K562 (cell line): Measurements from ENCODE around the gene KCNK7. TPM values are rescaled to one million over a fixed set of nuclear protein-coding genes. Genes with fewer than 3 reads are reported as not detected.

Experiments
- ATAC-seq: fragments of 200-7000 bp; cut with Tn5 transposase; 3 replicates; pipeline ENCODE4 v1.9.1; 2020; ENCODE audit warnings: moderate library complexity
- BruUV-seq: library from RNA; stranded (reverse); fragments of 400-500 nt; replicated peaks from 2 replicates; lab custom pipeline; 2021; lab: Mats Ljungman, UMichigan
- CTCF ChIA-PET: fragments of 300-600 bp; formaldehyde crosslinking; extraction: SDS; loops from one replicate; lab custom pipeline; 2021; ENCODE audit warnings: low intra/inter-chr PET ratio; lab: Yijun Ruan, JAX
- POLR2A ChIA-PET: fragments of 300-600, 350-650 bp; sonication (Branson Sonifier 250); formaldehyde crosslinking; extraction: SDS; loops from one replicate; lab custom pipeline; 2021; ENCODE audit warnings: antibody characterized with exemption, inconsistent platforms; lab: Yijun Ruan, JAX
- DNase-seq, 4 experiments: peaks; one replicate each; pipeline versions ENCODE4 v3.0.0 to v3.0.0-alpha.2; 2011 to 2018; ENCODE audit warnings: low spot score in 3 of 4, mixed read lengths in 3 of 4; ENCODE audit errors: extremely low read depth in 1 of 4
- FAIRE-seq: peaks from 2 replicates; lab custom pipeline; 2011; peaks lifted over from hg19 to GRCh38; lab: Jason Lieb, UNC
- H2AFZ ChIP-seq: 2 replicates; pipeline ENCODE4 v1.6.0; 2011; ENCODE audit warnings: low read depth, low read length, control low read depth, inconsistent platforms
- H3K27ac ChIP-seq: fragments of 200-600 bp; 3 replicates; pipeline ENCODE4 v1.8.0; 2011; ENCODE audit warnings: low read depth, mild to moderate bottlenecking, control low read depth, inconsistent platforms, low read length, moderate library complexity, mixed read lengths; ENCODE audit errors: extremely low read depth
- H3K27me3 ChIP-seq, 2 experiments: fragments of 300-600 bp in 1 of 2; 2 replicates in 1 of 2; 3 replicates in 1 of 2; pipeline versions ENCODE4 v1.6.0 to v1.8.0; 2011; ENCODE audit warnings: inconsistent platforms in 2 of 2, low read length in 2 of 2, mild to moderate bottlenecking in 1 of 2, mixed read lengths in 1 of 2, moderate library complexity in 1 of 2; ENCODE audit not compliant: control insufficient read depth in 2 of 2, insufficient read depth in 2 of 2
- H3K36me3 ChIP-seq: fragments of 300-600 bp; 3 replicates; pipeline ENCODE4 v1.8.0; 2011; ENCODE audit warnings: mild to moderate bottlenecking, low read length, inconsistent platforms; ENCODE audit not compliant: control insufficient read depth, insufficient read depth
- H3K4me1 ChIP-seq, 2 experiments: fragments of 200-600 bp in 1 of 2; replicated peaks in 1 of 2; 2 replicates in 1 of 2; 3 replicates in 1 of 2; pipeline versions ENCODE4 v1.5.1 to v1.8.0; 2011; ENCODE audit warnings: inconsistent platforms in 2 of 2, low read length in 2 of 2, mild to moderate bottlenecking in 1 of 2, mixed read lengths in 1 of 2, moderate library complexity in 1 of 2; ENCODE audit not compliant: control insufficient read depth in 2 of 2, insufficient read depth in 2 of 2
- H3K4me2 ChIP-seq: 2 replicates; pipeline ENCODE4 v1.6.1; 2011; ENCODE audit warnings: low read length, control low read depth, inconsistent platforms, mixed read lengths; ENCODE audit not compliant: insufficient read depth
- H3K4me3 ChIP-seq: fragments of 200-600 bp; sonication (generic), shearing (Covaris generic); 2 replicates; pipeline ENCODE4 v1.5.1; 2016; ENCODE audit warnings: control low read depth, inconsistent platforms
- H3K79me2 ChIP-seq: fragments of 200-600 bp; 3 replicates; pipeline ENCODE4 v1.8.0; 2011; ENCODE audit warnings: low read length, inconsistent platforms; ENCODE audit not compliant: control insufficient read depth, insufficient read depth
- H3K9ac ChIP-seq, 2 experiments: 2 replicates each; pipeline versions ENCODE4 v1.6.0 to v1.6.1; 2011; ENCODE audit warnings: low read depth in 2 of 2, low read length in 2 of 2, control low read depth in 1 of 2, inconsistent platforms in 1 of 2, mild to moderate bottlenecking in 1 of 2, mixed read lengths in 1 of 2; ENCODE audit not compliant: insufficient read depth in 1 of 2
- H3K9me1 ChIP-seq: one replicate; pipeline ENCODE4 v1.6.0; 2011; ENCODE audit warnings: inconsistent platforms, mild to moderate bottlenecking, low read length, moderate library complexity; ENCODE audit not compliant: control insufficient read depth, insufficient read depth
- H3K9me3 ChIP-seq: replicated peaks from 2 replicates; pipeline ENCODE4 v1.5.1; 2011; ENCODE audit warnings: low read depth, low read length, inconsistent platforms; ENCODE audit not compliant: control insufficient read depth, insufficient read depth
- H4K20me1 ChIP-seq: replicated peaks from 2 replicates; pipeline ENCODE4 v1.6.1; 2011; ENCODE audit warnings: low read length, inconsistent platforms, mixed read lengths; ENCODE audit not compliant: control insufficient read depth, insufficient read depth
- FOSL1 ChIP-seq: fragments of 200-800 bp; sonication (Bioruptor generic); conservative IDR thresholded peaks from 2 replicates; pipeline ENCODE4 v1.6.1; 2016; ENCODE audit warnings: missing genetic modification characterization, missing compliant biosample characterization
- HNRNPK ChIP-seq: fragments of 200-400 bp; formaldehyde crosslinking; IDR thresholded peaks from one replicate; pipeline ENCODE4 v1.6.1; 2018; ENCODE audit warnings: mild to moderate bottlenecking, low read depth, low read length; ENCODE audit not compliant: poor library complexity, severe bottlenecking
- NRF1 ChIP-seq, 2 experiments: fragments of 450-650 bp; IDR thresholded peaks in 1 of 2; conservative IDR thresholded peaks in 1 of 2; 2 replicates each; pipeline ENCODE4 v1.6.1; 2014; ENCODE audit warnings: mild to moderate bottlenecking in 2 of 2
- PRPF4 ChIP-seq: fragments of 200-400 bp; formaldehyde crosslinking; IDR thresholded peaks from one replicate; pipeline ENCODE4 v1.6.1; 2017; ENCODE audit warnings: low read length, low read depth, mild to moderate bottlenecking; ENCODE audit not compliant: insufficient read depth, poor library complexity, severe bottlenecking
- RFX1 ChIP-seq: fragments of 450-650 bp; IDR thresholded peaks from 2 replicates; pipeline ENCODE4 v1.6.1; 2016; ENCODE audit warnings: mild to moderate bottlenecking, moderate library complexity
- SAFB ChIP-seq: fragments of 200-400 bp; formaldehyde crosslinking; IDR thresholded peaks from 2 replicates; pipeline ENCODE4 v1.6.1; 2017; ENCODE audit warnings: low read depth, low read length, borderline replicate concordance
- TCF7 ChIP-seq: sonication (generic); IDR thresholded peaks from 2 replicates; pipeline ENCODE4 v1.6.1; 2016; ENCODE audit warnings: antibody characterized with exemption, borderline replicate concordance
- YY1 ChIP-seq, 3 experiments: IDR thresholded peaks; 2 replicates each; pipeline ENCODE4 v1.6.1; 2011; ENCODE audit warnings: low read length in 2 of 3, mild to moderate bottlenecking in 2 of 3, moderate library complexity in 2 of 3, borderline replicate concordance in 1 of 3, control low read depth in 1 of 3, low read depth in 1 of 3; ENCODE audit not compliant: insufficient read depth in 3 of 3, insufficient replicate concordance in 2 of 3, control insufficient read depth in 1 of 3, insufficient read length in 1 of 3; ENCODE audit errors: extremely low read depth in 1 of 3
- WGBS: fragments of 100-300 bp; shearing (Covaris generic); methylation state at CpG from one replicate; pipeline ENCODE4 v1.1.6; 2016; ENCODE audit warnings: low coverage, mixed read lengths; ENCODE audit not compliant: insufficient coverage; ENCODE audit errors: missing lambda C conversion rate; 5-methylcytosine and 5-hydroxymethylcytosine counted together
- in situ Hi-C: fragments of 300-500 bp; cut with MboI; formaldehyde crosslinking; loops from 4 replicates; pipeline ENCODE4 v1.15.0; 2018; ENCODE audit warnings: inconsistent platforms, mixed read lengths
- intact Hi-C: fragments of 100-400 bp; cut with micrococcal nuclease; formaldehyde crosslinking; loops from 2 replicates; pipeline ENCODE4 v1.14.2; 2022
- polyA plus RNA-seq, 8 experiments: library from polyadenylated mRNA; depleted of rRNA in 4 of 8; stranded (reverse) in 5 of 8; unstranded in 3 of 8; fragments of >200 nt; fragmentation: Nextera tagmentation in 2 of 8; fragmentation: Illumina TruSeq in 1 of 8; extraction: Ambion mirVana in 2 of 8; extraction: Trizol in 1 of 8; gene quantifications; 2 replicates each; pipeline versions ENCODE4 v1.2.1 to v1.2.3, GENCODE V29; 2011 to 2014; ENCODE audit warnings: inconsistent platforms in 1 of 8, missing spikeins in 1 of 8
- total RNA-seq, 7 experiments: library from RNA; depleted of rRNA in 6 of 7; stranded (reverse); fragments of >200 nt in 6 of 7; fragmentation: Illumina TruSeq in 2 of 7; extraction: Trizol in 2 of 7; gene quantifications; 2 replicates each; pipeline versions ENCODE4 v1.2.1 to v1.2.3, GENCODE V29; 2011 to 2021; ENCODE audit warnings: low replicate concordance in 1 of 7
- TF ChIP-seq, protein P1 (sequence below): IDR thresholded peaks from 2 replicates; pipeline ENCODE4 v1.6.1; 2011; ENCODE audit not compliant: insufficient read length; ENCODE audit errors: extremely low read depth
- TF ChIP-seq, protein P2 (sequence below): sonication (generic); formaldehyde crosslinking; IDR thresholded peaks from 2 replicates; pipeline ENCODE4 v1.8.0; 2022; ENCODE audit warnings: missing genetic modification reagents, mild to moderate bottlenecking, moderate library complexity, borderline replicate concordance
- TF ChIP-seq, protein P3 (sequence below), 2 experiments: IDR thresholded peaks in 1 of 2; conservative IDR thresholded peaks in 1 of 2; 2 replicates each; pipeline ENCODE4 v1.6.1; 2016; ENCODE audit warnings: low read depth in 2 of 2, mild to moderate bottlenecking in 1 of 2, missing compliant biosample characterization in 1 of 2, missing genetic modification characterization in 1 of 2, moderate library complexity in 1 of 2

KCNK7 gene
- total and polyA plus RNA-seq, 9 of the 15 experiments (the other 6 are each of a cell fraction or from before 2014, with no cell fraction given) = 0.07 to 0.40 TPM; not detected in 7

DNA sequence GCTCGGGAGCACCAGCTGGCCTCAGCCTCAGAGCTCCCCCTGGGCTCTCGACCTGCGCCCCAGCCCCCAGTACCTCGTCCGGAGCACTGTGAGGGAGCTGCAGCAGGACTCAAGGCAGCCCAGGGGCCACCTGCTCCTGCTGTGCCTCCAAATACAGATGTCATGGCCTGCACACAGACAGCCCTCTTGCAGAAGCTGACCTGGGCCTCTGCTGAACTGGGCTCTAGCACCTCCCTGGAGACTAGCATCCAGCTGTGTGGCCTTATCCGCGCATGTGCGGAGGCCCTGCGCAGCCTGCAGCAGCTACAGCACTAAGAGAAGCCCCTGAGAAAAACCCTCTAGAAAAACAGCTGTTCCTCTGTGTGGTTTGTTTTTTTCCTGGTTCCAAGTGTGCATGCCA lies 24.2 kb downstream of the KCNK7 start (continued):
- no peak for TF ChIP-seq FOSL1 (tag)
- peak; percentile 65 to 66 for TF ChIP-seq NRF1 (conservative IDR thresholded peaks at IDR 0.05 in 1 of 2, IDR thresholded peaks at IDR 0.05 in 1 of 2)

DNA sequence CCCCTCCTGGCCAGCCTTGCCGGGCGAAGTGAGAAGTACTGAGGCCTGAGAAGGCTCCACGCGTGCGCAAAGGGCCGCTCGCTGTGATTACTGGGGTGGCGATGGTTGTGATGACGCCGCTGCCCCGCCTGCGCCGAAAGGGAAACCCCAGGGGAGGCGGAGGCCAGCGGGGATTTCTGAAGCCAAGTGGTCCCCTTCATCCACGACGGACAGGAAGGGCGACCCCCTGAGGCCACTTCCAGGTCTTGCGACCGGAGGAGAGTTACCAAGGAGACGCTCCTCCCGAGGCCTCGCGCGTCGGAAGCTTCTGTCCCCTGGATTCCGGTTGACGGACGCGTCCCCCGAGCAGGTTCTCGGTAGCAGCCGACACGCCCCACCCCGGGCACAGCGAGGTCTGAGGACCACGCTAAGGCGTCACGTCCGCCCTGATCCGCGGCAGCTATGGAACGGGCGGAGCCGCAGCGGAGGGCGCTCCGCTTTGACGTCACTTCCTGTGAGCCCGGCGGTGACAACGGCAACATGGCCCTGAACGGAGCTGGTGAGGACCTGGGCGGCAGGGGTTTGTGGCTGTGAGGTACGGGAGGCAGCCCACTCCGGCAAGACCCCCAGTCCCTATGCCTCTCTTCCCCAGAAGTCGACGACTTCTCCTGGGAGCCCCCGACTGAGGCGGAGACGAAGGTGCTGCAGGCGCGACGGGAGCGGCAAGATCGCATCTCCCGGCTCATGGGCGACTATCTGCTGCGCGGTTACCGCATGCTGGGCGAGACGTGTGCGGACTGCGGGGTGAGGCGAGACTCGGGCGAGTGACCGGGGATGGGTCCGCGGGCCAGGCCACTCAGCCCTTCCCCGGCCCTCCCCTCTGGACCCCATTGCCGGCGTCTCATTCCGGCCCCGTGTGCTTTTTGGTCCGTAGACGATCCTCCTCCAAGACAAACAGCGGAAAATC lies 25.4 kb downstream of the KCNK7 start, which contains the start of gene ZNRD2:
ZNRD2 (plus strand) TSS at position 505 of the 946 bp plus-strand sequence; CDS start at position 520, 15 bp downstream.
- peak within 1 kb of the TSS; percentile 82 to 98 for H3K9ac ChIP-seq
- H3K79me2 ChIP-seq = peaks cover 56% of the 10 kb centered on the region
- H2AFZ ChIP-seq = peak within 1 kb of the TSS; percentile 97
- H3K4me3 ChIP-seq = peak within 1 kb of the TSS; percentile 65
- in situ Hi-C loops = no loop called here
- peaks cover 5% of the 10 kb centered on the region for H3K9me1 ChIP-seq
- no peaks in the 10 kb centered on the region for H3K27me3 ChIP-seq
- peaks cover 39 to 63% of the 10 kb centered on the region in 2 experiments for H3K4me1 ChIP-seq
- H3K4me2 ChIP-seq = peak within 1 kb of the TSS; percentile 99
- CTCF ChIA-PET = interaction anchor here (6.5 kb wide), 1 partner anchor 29 kb away, joined by 63 read pairs; no protein-coding TSS in a partner anchor
- H3K27ac ChIP-seq = peak within 1 kb of the TSS; percentile 68
- intact Hi-C loops = loop anchor here (1.0 to 5.0 kb wide), 3 partner anchors 30 to 98 kb away; partner anchors contain the start of gene SCYL1
- H3K9me3 ChIP-seq = no peaks in the 10 kb centered on the region
- H4K20me1 ChIP-seq = peaks cover 6% of the 10 kb centered on the region
- H3K36me3 ChIP-seq = peaks cover 19% of the 10 kb centered on the region; the same call in 2 of the 3 replicates
- WGBS = 1% methylated on average over 89 of the region's 89 CpGs
- peak; percentile 88 to 99 (median 92) for DNase-seq
- FAIRE-seq = peak; percentile 97
- POLR2A ChIA-PET = interaction anchor here (0.6 to 4.7 kb wide), 14 partner anchors 10 to 288 kb away, joined by 3 to 35 read pairs (median 4); partner anchors contain the start of genes MALAT1 and NEAT1
- BruUV-seq = no TSS peak
- ATAC-seq = peak; percentile 82
- TF ChIP-seq, protein P1, sequence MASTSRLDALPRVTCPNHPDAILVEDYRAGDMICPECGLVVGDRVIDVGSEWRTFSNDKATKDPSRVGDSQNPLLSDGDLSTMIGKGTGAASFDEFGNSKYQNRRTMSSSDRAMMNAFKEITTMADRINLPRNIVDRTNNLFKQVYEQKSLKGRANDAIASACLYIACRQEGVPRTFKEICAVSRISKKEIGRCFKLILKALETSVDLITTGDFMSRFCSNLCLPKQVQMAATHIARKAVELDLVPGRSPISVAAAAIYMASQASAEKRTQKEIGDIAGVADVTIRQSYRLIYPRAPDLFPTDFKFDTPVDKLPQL = no peak
- TF ChIP-seq PRPF4 (no peak), YY1 (IDR thresholded peaks at IDR 0.05; ENCODE audit: borderline replicate concordance in 1 of 3, control insufficient read depth in 1 of 3, extremely low read depth in 1 of 3, insufficient read depth in 3 of 3, insufficient read length in 1 of 3, insufficient replicate concordance in 2 of 3, low read depth in 1 of 3, low read length in 2 of 3) (peak; percentile 35 to 90 (median 86)), SAFB (no peak), TCF7 (0 out of 2 replicates have a peak, but pooled peaks have one; percentile 72), HNRNPK (no peak), RFX1 (peak; percentile 92)
- TF ChIP-seq, protein P2, sequence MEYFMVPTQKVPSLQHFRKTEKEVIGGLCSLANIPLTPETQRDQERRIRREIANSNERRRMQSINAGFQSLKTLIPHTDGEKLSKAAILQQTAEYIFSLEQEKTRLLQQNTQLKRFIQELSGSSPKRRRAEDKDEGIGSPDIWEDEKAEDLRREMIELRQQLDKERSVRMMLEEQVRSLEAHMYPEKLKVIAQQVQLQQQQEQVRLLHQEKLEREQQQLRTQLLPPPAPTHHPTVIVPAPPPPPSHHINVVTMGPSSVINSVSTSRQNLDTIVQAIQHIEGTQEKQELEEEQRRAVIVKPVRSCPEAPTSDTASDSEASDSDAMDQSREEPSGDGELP (CRISPR knock-in tag) = peak; percentile 91
- TF ChIP-seq, protein P3, sequence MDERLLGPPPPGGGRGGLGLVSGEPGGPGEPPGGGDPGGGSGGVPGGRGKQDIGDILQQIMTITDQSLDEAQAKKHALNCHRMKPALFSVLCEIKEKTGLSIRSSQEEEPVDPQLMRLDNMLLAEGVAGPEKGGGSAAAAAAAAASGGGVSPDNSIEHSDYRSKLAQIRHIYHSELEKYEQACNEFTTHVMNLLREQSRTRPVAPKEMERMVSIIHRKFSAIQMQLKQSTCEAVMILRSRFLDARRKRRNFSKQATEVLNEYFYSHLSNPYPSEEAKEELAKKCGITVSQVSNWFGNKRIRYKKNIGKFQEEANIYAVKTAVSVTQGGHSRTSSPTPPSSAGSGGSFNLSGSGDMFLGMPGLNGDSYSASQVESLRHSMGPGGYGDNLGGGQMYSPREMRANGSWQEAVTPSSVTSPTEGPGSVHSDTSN (CRISPR knock-in tag; IDR thresholded peaks at IDR 0.05; ENCODE audit: low read depth) = peak; percentile 47
- TF ChIP-seq, protein P3 (tag; conservative IDR thresholded peaks at IDR 0.05; ENCODE audit: low read depth) = peak; percentile 25; the same call in 1 of the 2 replicates
